HepG2 (cell line): ENCODE results near the gene WNT10A. TPM values are rescaled to one million over a fixed set of nuclear protein-coding genes. Genes with fewer than 3 reads are reported as not detected.

Experiments used
- AGO2 ChIP-seq: fragments of 200-400 bp; formaldehyde crosslinking; optimal IDR thresholded peaks from 2 replicates; pipeline ENCODE3; 2017; ENCODE audit warnings: mild to moderate bottlenecking, low read depth, low read length, moderate library complexity
- ARHGAP35 ChIP-seq: sonication (generic); formaldehyde crosslinking; IDR thresholded peaks from 2 replicates; pipeline ENCODE4 v1.9.0; 2022; ENCODE audit warnings: mild to moderate bottlenecking, inconsistent platforms, moderate library complexity, missing genetic modification reagents, borderline replicate concordance
- DMAP1 ChIP-seq: IDR thresholded peaks from 2 replicates; pipeline ENCODE4 v1.6.1; 2016
- GFI1 ChIP-seq: sonication (generic); formaldehyde crosslinking; IDR thresholded peaks from 2 replicates; pipeline ENCODE4 v1.5.0; 2020; ENCODE audit warnings: missing genetic modification reagents, mild to moderate bottlenecking, borderline replicate concordance
- HOXD1 ChIP-seq: sonication (generic); formaldehyde crosslinking; IDR thresholded peaks from 2 replicates; pipeline ENCODE4 v1.5.0; 2020; ENCODE audit warnings: missing genetic modification reagents
- JUN ChIP-seq: sonication (generic); formaldehyde crosslinking; IDR thresholded peaks from 2 replicates; pipeline ENCODE4 v1.4.0; 2020; ENCODE audit warnings: mild to moderate bottlenecking, missing genetic modification reagents
- KAT7 ChIP-seq: IDR thresholded peaks from 2 replicates; pipeline ENCODE4 v1.6.1; 2018; ENCODE audit warnings: borderline replicate concordance, missing compliant biosample characterization
- RFXAP ChIP-seq: sonication (generic); formaldehyde crosslinking; IDR thresholded peaks from 2 replicates; pipeline ENCODE4 v1.4.0; 2020; ENCODE audit warnings: missing genetic modification reagents, borderline replicate concordance
- SNAI1 ChIP-seq: sonication (generic); formaldehyde crosslinking; IDR thresholded peaks from 2 replicates; pipeline ENCODE4 v1.5.0; 2020; ENCODE audit warnings: mild to moderate bottlenecking, missing genetic modification reagents, borderline replicate concordance
- SOX13 ChIP-seq, 3 experiments: fragments of 450-650 bp in 1 of 3; sonication (generic) in 1 of 3; formaldehyde crosslinking in 1 of 3; IDR thresholded peaks in 2 of 3; conservative IDR thresholded peaks in 1 of 3; 2 replicates each; pipeline versions ENCODE4 v1.5.0 to v1.6.1; 2016 to 2020; ENCODE audit warnings: antibody characterized with exemption in 1 of 3, mild to moderate bottlenecking in 1 of 3, missing compliant biosample characterization in 1 of 3, missing genetic modification reagents in 1 of 3, moderate library complexity in 1 of 3
- TP53 ChIP-seq: sonication (generic); formaldehyde crosslinking; conservative IDR thresholded peaks from 2 replicates; pipeline ENCODE4 v1.4.0; 2020; ENCODE audit warnings: missing genetic modification reagents
- TRIM24 ChIP-seq: sonication (generic); formaldehyde crosslinking; IDR thresholded peaks from 2 replicates; pipeline ENCODE4 v1.8.0; 2022; ENCODE audit warnings: mild to moderate bottlenecking, missing genetic modification reagents
- WIZ ChIP-seq: sonication (generic); formaldehyde crosslinking; IDR thresholded peaks from 2 replicates; pipeline ENCODE4 v1.5.1; 2020; ENCODE audit warnings: mild to moderate bottlenecking, missing genetic modification reagents
- ZC3H4 ChIP-seq: sonication (generic); formaldehyde crosslinking; IDR thresholded peaks from 2 replicates; pipeline ENCODE4 v1.4.0; 2020; ENCODE audit warnings: missing genetic modification reagents, borderline replicate concordance
- ZNF205 ChIP-seq: IDR thresholded peaks from 2 replicates; pipeline ENCODE4 v1.6.1; 2018; ENCODE audit warnings: missing biosample characterization, missing genetic modification reagents
- ZNF225 ChIP-seq: sonication (generic); formaldehyde crosslinking; IDR thresholded peaks from 2 replicates; pipeline ENCODE4 v1.4.0; 2020; ENCODE audit warnings: mild to moderate bottlenecking, missing genetic modification reagents
- ZNF343 ChIP-seq: sonication (generic); formaldehyde crosslinking; IDR thresholded peaks from 2 replicates; pipeline ENCODE4 v1.4.0; 2020; ENCODE audit warnings: mild to moderate bottlenecking, missing genetic modification reagents
- ZNF558 ChIP-seq: sonication (generic); formaldehyde crosslinking; IDR thresholded peaks from 2 replicates; pipeline ENCODE4 v1.9.0; 2022; ENCODE audit warnings: mild to moderate bottlenecking, missing genetic modification reagents, borderline replicate concordance
- ZNF883 ChIP-seq: sonication (generic); formaldehyde crosslinking; IDR thresholded peaks from 2 replicates; pipeline ENCODE4 v1.5.1; 2020; ENCODE audit warnings: mild to moderate bottlenecking, missing genetic modification reagents; ENCODE audit errors: not compliant biosample characterization
- polyA plus RNA-seq, 8 experiments: library from polyadenylated mRNA; depleted of rRNA in 3 of 8; stranded (reverse) in 7 of 8; unstranded in 1 of 8; fragments of >200 nt; fragmentation: Illumina TruSeq in 4 of 8; extraction: Trizol in 4 of 8; gene quantifications; 2 replicates each; pipeline versions ENCODE4 v1.2.1 to v1.2.3, GENCODE V29; 2011 to 2016; ENCODE audit warnings: low read depth in 4 of 8, missing spikeins in 1 of 8, mixed read lengths in 1 of 8; ENCODE audit not compliant: insufficient read depth in 1 of 8
- total RNA-seq, 5 experiments: library from RNA; depleted of rRNA; stranded (reverse); fragments of >200 nt; fragmentation: Illumina TruSeq; extraction: Trizol; gene quantifications; 2 replicates each; pipeline ENCODE4 v1.2.3, GENCODE V29; 2016; ENCODE audit warnings: low read depth in 1 of 5
- TF ChIP-seq, protein P1 (sequence below): sonication (generic); formaldehyde crosslinking; IDR thresholded peaks from 2 replicates; pipeline ENCODE4 v1.4.0; 2020; ENCODE audit warnings: mild to moderate bottlenecking, missing genetic modification reagents, borderline replicate concordance
- TF ChIP-seq, protein P2 (sequence below): sonication (generic); formaldehyde crosslinking; IDR thresholded peaks from 2 replicates; pipeline ENCODE4 v1.4.0; 2020; ENCODE audit warnings: mild to moderate bottlenecking, missing genetic modification reagents
- TF ChIP-seq, protein P3 (sequence below), 2 experiments: fragments of 450-650 bp in 1 of 2; sonication (generic) in 1 of 2; formaldehyde crosslinking; IDR thresholded peaks; 2 replicates each; pipeline versions ENCODE4 v1.5.0 to v1.8.0; 2020 to 2022; ENCODE audit warnings: mild to moderate bottlenecking in 1 of 2, missing genetic modification reagents in 1 of 2
- TF ChIP-seq, protein P4 (sequence below): IDR thresholded peaks from 2 replicates; pipeline ENCODE4 v1.6.1; 2016; ENCODE audit warnings: missing genetic modification reagents, missing compliant biosample characterization
- TF ChIP-seq, protein P5 (sequence below): sonication (generic); formaldehyde crosslinking; IDR thresholded peaks from 2 replicates; pipeline ENCODE4 v1.8.1; 2023; ENCODE audit warnings: mild to moderate bottlenecking, missing genetic modification reagents

Gene WNT10A
- total and polyA plus RNA-seq, 2 of the 13 experiments (the other 11 are each of a cell fraction or from before 2014, with no cell fraction given) = 0.03 TPM; not detected in 1

DNA sequence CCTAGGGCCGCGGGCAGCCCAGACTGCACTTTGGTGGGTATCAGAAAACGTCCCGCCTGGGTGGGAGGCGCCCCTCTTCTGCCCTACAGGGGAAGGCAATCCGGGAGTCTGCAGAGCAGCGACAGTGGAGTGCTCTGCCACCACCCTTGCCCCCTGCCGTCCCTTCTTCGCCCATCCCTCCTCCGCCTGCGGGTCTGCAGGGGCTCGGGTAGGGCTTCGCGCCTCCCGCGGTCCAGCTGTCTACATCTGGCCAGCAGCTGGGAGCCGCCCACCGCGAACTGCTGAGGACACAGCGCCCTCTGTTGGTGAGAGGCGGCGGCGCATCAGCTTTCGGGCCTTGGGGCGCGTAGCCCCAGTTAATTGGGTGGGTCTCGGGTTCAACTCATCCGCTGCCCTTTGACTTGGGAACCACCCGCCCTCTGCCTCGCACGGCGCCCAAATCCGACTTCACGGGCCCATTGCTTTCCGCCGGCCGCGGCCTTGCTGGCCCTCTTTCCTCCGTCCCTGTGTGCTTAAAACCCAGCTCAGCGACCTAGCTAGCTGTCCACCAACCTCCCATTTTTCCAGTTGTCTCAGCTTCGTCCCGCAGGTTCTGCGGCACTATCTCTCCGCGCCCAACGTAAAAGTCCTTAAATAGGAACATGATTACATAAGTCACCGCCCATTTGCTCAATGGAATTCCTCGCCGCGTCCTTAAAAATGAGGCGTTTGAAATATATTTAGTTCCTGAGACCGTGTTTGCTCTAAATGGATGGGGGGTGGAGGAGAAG is 17.6 kb downstream of the WNT10A start (continued):
- no peak for TF ChIP-seq SOX13 (IDR thresholded peaks at IDR 0.05)
- 0 out of 4 replicates have a peak, but pooled peaks of 1 of the 2 experiments have one; percentile 23 for TF ChIP-seq SOX13 (CRISPR knock-in tag; conservative IDR thresholded peaks at IDR 0.05 in 1 of 2, IDR thresholded peaks at IDR 0.05 in 1 of 2)
- no peak for TF ChIP-seq GFI1
- TF ChIP-seq JUN (CRISPR knock-in tag) = no peak
- TF ChIP-seq ARHGAP35 = peak; percentile 89; the same call in 1 of the 2 replicates
- TF ChIP-seq, protein P1, sequence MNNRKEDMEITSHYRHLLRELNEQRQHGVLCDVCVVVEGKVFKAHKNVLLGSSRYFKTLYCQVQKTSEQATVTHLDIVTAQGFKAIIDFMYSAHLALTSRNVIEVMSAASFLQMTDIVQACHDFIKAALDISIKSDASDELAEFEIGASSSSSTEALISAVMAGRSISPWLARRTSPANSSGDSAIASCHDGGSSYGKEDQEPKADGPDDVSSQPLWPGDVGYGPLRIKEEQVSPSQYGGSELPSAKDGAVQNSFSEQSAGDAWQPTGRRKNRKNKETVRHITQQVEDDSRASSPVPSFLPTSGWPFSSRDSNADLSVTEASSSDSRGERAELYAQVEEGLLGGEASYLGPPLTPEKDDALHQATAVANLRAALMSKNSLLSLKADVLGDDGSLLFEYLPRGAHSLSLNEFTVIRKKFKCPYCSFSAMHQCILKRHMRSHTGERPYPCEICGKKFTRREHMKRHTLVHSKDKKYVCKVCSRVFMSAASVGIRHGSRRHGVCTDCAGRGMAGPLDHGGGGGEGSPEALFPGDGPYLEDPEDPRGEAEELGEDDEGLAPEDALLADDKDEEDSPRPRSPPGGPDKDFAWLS = no peak; the same call in 1 of the 2 replicates
- TF ChIP-seq ZNF883 (CRISPR knock-in tag) = peak; percentile 90
- TF ChIP-seq HOXD1 (CRISPR knock-in tag) = no peak
- no peak for TF ChIP-seq ZC3H4
- TF ChIP-seq WIZ (CRISPR knock-in tag) = no peak
- TF ChIP-seq, protein P2, sequence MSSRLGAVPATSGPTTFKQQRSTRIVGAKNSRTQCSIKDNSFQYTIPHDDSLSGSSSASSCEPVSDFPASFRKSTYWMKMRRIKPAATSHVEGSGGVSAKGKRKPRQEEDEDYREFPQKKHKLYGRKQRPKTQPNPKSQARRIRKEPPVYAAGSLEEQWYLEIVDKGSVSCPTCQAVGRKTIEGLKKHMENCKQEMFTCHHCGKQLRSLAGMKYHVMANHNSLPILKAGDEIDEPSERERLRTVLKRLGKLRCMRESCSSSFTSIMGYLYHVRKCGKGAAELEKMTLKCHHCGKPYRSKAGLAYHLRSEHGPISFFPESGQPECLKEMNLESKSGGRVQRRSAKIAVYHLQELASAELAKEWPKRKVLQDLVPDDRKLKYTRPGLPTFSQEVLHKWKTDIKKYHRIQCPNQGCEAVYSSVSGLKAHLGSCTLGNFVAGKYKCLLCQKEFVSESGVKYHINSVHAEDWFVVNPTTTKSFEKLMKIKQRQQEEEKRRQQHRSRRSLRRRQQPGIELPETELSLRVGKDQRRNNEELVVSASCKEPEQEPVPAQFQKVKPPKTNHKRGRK = no peak
- TF ChIP-seq ZNF225 (CRISPR knock-in tag) = peak; percentile 74; the same call in 1 of the 2 replicates
- TF ChIP-seq, protein P3, sequence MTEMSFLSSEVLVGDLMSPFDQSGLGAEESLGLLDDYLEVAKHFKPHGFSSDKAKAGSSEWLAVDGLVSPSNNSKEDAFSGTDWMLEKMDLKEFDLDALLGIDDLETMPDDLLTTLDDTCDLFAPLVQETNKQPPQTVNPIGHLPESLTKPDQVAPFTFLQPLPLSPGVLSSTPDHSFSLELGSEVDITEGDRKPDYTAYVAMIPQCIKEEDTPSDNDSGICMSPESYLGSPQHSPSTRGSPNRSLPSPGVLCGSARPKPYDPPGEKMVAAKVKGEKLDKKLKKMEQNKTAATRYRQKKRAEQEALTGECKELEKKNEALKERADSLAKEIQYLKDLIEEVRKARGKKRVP (CRISPR knock-in tag; IDR thresholded peaks at IDR 0.05) = no peak
- TF ChIP-seq RFXAP (CRISPR knock-in tag) = no peak
- no peak for TF ChIP-seq ZNF205 (CRISPR knock-in tag)
- no peak for TF ChIP-seq AGO2
- TF ChIP-seq, protein P4, sequence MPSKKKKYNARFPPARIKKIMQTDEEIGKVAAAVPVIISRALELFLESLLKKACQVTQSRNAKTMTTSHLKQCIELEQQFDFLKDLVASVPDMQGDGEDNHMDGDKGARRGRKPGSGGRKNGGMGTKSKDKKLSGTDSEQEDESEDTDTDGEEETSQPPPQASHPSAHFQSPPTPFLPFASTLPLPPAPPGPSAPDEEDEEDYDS (CRISPR knock-in tag) = 0 out of 2 replicates have a peak, but pooled peaks have one; percentile 25
- TF ChIP-seq TP53 (CRISPR knock-in tag) = no peak
- no peak for TF ChIP-seq TRIM24 (CRISPR knock-in tag)
- peak; percentile 90 for TF ChIP-seq ZNF343 (CRISPR knock-in tag)
- TF ChIP-seq DMAP1 (CRISPR knock-in tag) = no peak
- no peak for TF ChIP-seq KAT7 (CRISPR knock-in tag)
- TF ChIP-seq ZNF558 = 0 out of 2 replicates have a peak, but pooled peaks have one; percentile 72
- TF ChIP-seq, protein P5, sequence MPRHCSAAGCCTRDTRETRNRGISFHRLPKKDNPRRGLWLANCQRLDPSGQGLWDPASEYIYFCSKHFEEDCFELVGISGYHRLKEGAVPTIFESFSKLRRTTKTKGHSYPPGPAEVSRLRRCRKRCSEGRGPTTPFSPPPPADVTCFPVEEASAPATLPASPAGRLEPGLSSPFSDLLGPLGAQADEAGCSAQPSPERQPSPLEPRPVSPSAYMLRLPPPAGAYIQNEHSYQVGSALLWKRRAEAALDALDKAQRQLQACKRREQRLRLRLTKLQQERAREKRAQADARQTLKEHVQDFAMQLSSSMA = peak; percentile 58; the same call in 1 of the 2 replicates
- no peak for TF ChIP-seq SNAI1 (CRISPR knock-in tag)
